HG03066 (cell line): ENCODE data around the gene PACSIN1.
"Not testable (repeated sequence)": the region's sequence is repeated elsewhere in the genome, so short reads cannot be mapped to it uniquely, and the experiment has no call there.

Source experiments
- ATAC-seq: cut with Tn5 transposase; IDR thresholded peaks from one replicate; pipeline ENCODE4 v1.9.1; 2021; ENCODE audit warnings: low read depth; ENCODE audit not compliant: unreplicated experiment

The PACSIN1 gene

DNA sequence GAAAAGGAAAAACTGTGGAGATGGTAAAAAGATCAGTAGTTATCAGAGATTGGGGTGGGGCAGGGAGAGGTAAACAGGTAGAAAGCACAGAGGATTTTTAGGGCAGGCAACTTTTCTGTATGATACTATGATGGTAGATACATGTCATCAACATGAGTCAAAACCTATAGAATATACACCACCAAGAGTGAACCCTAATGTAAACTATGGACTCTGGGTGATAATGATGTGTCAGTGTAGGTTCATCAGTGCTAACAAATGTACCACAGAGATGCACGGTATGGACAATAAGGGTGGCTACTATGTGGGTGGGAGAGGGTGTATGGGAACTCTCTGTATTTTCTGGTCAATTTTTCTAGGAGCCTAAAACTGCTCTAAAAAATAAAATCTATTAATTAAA is 18.5 kb downstream of the PACSIN1 start:
- ATAC-seq, result no peak

DNA sequence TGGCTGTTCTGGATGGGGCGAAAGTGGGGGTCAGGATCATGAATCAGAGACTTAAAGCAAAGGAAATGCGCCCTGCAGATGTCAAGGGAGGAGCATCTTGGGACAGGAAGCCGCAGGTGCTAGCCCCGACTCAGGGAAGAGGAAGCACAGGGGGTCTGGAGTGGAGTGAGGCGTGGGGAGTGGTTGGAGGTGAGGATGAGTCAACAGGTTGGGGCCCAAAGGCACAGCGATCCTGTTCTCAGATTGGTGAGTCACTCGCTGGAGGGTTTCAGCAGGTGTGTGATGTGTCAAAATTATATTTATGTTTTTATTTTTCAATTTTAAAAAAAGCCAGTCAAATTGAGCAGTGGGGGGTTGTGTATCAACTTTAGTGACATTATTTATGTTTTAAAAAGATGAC is 19.0 kb downstream of the PACSIN1 start:
- ATAC-seq, result no peak

DNA sequence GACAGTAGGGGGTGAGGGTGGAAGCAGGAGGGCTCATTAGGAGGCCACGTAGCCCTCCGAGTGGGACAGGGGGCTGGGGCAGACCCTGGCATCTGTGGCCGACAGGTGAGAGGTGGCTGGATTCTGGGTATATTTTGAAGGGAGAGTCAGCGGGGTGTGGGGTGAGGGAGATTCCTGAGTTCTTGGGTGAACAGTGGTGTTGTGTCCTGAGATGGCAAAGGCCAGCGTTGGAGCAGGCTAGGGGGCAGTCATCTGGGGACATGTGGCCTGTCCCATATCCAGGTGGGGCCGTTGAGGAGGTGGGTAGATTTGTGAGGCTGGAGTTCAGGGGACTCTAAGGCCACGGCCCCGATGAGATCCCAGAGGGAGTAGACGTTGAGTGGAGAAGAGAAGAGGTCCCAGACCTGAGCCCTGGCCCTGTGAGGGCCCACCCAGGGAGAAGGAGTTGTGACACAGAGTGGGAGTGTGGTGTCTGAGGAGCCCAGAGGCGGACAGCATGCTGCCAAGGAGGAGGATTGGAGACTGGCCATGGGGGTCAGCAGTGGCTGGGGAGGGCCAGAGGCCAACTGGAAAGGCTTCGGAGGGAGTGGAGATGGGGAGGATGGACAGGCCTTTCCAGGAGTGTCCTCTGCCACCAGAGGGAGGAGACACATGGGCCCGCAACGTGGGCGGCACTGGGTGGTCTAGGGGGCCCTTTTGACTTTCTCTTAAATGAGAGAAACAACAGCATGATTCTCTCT is 19.6 kb downstream of the PACSIN1 start:
- no peak for ATAC-seq

DNA sequence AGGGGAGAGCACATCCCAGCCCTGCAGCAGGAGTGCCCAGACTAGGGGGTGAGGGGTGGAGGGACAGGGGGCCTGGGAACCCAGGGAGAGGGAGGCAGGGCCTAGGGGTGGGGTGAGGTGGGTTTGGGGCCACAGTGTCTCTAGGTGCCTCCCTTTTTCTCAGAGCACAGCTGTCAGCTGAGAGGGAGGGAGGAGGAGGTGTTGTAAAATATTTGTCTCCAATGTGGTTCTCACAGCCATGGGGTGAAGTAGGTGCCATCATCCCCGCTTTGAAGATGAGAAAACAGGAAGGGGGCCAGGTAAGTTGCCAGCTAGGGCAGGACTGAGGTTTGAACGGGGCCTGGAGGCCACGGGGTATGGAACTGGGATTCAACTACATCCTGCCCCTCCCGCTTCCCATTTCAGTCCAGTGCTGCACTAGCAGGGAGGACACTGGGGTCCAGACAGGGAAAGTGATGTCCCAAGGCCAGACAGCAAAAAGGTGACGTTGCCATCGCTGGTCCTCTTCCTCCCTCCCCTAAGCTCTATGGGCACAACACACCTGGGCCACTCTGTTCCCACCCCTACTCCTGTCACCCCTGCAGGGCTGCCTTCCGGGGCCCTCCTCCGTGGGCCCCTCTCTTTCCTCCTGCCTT is 20.3 kb downstream of the PACSIN1 start:
- no peak for ATAC-seq

DNA sequence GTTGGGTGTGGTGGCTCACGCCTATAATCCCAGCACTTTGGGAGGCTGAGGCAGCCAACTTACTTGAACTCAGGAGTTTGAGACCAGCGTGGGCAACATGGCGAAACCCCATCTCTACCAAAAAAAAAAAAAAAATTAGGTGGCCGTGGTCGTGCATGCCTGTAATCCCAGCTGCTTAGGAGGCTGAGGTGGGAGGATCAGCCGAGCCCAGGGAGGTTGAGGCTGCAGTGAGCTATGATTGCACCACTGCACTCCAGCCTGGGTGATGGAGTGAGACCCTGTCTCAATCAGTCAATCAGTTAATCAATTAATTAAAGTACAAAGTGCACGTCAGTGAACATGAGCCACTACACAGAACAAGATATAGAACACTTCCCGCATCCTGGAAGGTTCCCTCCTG is 21.0 kb downstream of the PACSIN1 start:
- not testable (repeated sequence) for ATAC-seq

DNA sequence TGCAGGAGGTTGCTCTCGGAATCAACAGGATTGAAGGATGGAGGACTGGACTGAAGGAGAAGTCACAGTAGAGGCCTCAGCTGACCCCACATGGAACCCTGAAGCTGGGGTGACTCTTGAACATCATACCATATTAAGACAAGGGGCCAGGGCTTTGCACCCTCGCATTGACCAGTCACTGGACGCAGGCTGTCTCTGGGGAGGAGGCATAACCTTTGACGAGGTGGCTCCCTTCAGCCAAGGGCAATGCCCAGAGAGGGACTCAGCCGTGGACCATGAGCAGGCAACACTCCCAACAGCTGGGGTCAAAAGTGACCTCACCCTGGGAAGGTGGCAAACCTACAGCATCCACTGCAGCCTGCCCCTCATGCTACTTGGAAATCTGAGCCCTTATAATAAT is 21.7 kb downstream of the PACSIN1 start:
- ATAC-seq, result no peak

DNA sequence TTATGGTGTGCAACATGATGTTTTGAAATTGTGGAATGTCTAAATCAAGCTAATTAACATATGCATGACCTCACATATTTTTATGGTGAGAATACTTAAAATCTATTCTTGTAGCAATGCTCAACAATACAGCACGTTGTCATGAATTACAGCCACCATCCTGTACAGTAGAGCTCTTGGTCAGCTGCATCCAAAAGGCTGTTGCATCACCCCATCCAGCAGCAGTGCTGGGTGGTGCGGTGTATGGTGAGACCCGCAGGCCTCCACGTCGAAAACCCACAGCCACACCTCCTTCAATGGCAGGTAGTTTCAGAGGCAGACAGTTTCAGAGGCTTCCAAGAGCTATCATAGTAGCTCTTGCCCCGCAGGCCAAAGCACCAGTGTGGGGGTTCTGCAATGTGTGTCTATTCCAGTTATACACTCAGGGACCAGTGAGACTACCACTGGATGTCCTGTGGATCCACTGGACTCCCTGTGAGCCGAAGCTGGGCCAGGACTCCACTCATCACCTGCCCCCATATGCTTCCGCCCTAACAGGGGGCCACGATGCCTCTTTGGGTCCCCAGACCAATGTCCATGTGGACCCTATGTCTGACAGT is 23.4 kb downstream of the PACSIN1 start:
- ATAC-seq, result no peak

DNA sequence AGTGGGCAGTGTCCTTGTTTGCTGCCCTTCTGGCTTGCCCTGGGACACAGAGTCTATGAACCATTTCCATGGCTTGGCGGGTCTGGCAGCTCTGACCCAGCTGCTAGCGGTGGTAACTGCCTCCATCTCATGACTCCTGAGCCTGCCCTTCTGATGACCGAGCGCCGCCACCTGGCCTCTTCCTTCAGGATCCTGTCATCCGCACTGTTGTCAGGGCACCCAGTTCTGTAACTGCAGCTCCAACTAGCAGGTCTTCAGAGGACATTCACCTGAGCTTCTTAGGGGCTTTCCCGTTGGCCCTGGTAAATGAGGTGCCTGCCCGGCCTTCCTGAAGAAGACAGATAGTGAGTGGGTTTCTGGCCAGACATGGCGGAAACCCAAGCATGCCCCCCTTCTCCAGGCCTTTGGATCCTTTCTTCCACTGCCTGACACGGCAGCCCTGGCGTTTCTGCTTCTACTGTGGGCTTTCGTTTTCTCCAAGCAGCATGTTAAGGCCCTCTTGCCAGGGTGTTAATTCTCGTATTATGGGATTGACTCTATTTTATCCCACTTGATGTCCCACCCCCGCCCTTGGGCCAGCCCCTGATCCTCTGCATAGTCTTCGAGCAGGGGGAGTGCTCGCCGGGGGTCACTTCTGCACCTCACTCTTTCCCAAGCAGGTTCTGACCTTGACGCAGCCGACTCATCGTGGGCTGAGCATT is 24.7 kb downstream of the PACSIN1 start:
- ATAC-seq, result no peak

DNA sequence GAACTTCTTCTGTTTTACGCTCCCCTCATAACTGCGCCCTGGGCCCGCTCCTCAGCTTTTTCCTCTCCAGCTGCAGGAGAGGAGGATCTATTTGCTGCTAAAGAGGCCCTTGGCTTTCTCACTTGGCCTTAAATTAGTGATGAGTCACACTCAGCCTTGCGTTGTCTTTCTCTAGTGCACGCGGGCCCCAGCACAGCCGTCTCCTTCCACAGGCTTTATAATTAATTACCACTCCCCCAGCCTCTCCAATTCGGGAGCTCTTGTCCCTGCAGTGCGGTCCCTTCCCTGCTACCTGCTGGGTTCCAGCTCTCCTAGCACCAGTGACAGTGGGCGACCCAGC is 25.2 kb downstream of the PACSIN1 start:
- no peak for ATAC-seq

DNA sequence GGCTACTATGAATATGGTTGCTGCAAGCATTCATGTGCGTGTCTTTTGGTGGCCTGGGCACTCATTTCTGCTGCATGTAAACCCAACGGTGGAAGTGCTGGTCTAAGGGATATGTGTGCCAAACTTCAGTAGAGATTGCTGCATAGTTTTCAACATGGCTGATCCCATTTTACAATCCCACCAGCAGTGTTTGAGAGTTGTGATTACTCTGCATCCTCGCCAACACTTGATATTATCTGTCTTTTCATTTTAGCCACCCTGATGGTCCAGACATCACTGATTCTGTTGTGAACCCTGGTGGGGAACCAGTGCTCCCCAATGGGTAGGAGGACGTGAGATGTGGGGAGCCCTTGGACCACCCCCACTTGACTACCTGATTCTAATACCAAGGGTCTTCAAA is 27.5 kb downstream of the PACSIN1 start:
- ATAC-seq, result no peak

DNA sequence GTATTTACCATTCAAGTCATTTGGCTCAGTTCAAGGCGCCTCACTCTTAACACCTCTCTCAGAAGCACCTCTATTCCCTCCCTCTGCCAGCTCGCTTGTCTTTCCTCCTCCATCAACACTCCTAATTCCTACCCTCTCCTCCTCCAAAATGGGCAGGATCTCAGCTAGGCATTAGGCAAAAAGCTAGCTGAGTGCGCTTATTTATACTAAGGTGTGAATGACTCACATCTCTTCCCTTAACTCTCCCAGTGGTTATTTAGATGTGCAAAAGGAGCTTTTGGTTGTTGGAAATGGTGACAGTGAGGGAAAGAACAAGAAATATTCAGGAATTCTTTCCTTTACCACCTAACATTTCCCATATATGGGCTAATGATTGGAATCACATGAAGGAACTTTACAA is 29.1 kb downstream of the PACSIN1 start:
- no peak for ATAC-seq

DNA sequence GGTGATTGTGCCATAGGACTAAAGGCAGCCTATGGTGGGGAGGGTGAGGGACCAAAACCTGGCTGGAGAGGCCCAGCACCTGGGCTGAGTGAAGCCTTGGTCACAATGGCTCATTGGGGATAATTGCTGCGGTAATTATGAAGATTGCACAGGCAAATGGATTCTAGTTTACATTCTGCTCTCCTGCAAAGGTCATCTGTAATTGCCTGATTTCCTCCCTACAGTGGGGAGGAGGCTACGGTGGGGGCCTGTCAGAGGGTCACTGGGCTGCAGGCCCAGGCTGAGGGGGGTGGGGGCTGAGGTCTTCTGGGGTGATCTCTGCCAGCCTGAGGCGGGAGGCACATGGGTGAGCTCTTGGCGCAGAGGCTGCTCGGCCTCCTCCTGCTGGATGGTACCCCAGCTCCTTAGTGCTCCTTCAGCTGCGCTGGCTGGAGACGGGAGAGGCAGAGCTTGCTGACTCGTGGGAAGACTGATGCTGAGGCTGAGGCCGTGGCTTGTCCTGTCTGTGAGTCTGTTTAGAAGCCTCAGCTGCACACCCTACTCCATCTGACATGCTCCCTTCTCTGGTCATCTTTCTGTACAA is 30.3 kb downstream of the PACSIN1 start:
- no peak for ATAC-seq

DNA sequence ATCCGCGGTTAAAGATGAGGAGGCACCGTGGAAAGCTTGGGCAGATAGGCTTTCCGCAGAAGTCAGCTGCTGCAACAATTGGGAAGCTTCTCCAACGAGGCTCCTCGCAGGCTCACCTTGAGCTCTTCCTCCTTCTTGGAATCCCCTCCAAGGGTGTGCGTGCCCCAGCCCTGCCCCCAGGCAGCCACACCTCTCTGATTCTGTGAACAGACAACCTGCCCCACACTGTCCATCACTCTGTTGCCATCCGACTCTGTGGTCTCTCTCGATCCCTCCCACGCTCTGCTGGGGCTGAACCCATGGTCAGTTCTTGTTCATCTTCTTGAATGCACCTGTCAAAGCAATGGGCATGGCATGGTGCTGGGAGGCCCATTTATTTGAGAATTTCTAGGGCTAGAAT is 31.5 kb downstream of the PACSIN1 start:
- ATAC-seq, result no peak

DNA sequence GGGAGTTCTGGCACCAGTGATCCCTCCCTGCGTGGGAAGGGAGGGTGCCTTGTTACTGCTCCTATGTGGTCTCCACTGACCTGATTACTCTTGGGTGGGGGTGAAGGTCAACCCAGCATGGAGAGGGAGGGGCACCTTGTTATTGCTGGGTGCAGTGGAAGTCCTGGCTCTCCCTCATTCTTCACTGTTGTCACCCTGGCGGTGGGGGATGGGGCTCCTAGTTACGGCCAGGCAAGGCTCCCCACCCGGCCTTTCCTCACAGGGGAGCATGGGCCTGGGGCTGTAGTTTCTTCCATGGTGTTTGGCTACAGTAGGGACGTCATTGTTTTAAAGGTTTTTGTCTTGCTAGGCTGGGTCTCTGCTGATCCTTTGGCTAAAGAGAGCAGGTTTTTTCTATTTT is 40.8 kb downstream of the PACSIN1 start:
- ATAC-seq, result no peak

DNA sequence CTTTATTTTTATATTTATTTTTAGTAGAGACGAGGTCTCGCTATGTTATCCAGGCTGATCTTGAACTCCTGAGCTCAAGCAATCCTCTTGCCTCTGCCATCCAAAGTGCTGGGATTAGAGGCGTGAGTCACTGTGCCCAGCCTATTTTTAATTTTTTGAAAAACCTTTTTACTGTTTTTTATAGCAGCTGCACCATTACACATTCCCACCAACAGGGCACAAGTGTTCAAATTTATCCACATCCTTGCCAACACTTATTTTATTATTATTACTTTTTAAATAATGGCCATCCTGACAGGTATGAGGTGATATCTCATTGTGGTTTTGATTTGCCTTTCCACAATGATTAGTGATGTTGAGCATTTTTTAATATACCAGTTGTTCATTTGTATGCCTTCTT is 42.5 kb downstream of the PACSIN1 start:
- ATAC-seq, result no peak

DNA sequence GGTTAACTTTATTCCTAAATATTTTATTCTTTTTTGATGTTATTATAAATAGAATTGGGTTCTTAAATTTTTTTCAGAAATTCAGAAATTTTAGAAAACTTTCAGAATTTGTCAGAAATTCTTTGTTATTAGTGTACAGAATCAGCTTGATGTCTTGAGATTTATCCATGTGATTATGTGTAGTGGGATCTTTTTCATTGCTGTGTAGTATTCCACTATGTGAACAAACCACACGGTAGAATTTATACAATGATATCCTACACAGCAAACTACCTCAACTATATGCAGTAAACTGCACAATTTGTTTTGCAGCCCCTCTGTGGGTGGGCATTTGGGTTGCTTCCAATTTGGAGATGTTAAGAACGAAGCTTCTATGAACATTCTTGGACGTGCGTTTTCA is 43.9 kb downstream of the PACSIN1 start:
- no peak for ATAC-seq

DNA sequence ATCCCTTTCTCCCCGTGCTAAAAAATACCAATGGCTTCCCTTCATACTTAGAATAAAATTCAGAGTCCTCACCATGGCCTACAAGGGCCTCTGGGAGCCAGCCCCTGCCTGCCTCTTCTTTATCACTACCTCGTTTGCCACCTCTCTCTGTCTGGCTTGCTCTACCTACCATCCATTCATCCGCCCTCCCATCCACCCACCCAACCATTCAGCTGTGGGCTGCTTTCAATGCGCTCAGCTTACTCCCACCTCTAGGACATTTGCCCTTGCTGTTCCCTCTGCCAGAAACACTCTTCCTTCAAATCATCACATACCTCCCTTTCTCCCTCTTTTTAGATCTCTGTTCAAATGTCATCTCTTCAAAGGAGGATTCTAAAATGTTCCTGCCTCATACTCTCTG is 44.4 kb downstream of the PACSIN1 start:
- no peak for ATAC-seq

DNA sequence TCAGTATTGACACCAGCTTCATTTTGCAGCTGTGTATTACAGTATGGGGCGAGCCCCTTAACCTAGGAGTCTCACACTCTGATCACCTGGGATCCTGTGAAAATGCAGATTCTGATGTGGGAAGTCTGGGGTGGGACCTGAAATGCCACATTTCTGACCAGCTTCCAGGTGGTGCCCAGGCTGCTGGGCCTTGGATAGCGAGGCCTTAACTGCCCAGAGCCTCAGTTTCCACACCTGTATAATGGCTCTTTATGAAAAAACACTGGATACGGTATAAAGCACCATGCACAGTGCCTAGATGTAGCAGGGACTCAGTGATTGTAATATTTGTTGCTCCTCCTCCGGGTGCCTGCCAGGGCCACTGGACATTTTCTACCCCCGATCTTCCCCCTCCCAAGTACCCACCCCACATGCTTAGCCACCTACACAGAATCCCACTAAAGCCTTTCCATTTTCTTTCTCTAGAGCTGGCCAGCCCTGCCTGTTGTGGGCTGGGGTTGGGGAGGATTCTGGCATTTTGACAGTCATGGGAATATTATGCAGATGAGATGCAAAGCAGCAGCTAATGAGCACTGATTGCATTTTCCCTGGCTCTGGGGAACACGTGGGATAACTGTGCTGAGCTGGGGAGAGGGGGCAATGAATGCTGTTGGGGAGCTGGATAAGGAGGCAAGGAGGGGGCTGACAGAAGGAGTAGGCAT is 45.5 kb downstream of the PACSIN1 start:
- no peak for ATAC-seq

DNA sequence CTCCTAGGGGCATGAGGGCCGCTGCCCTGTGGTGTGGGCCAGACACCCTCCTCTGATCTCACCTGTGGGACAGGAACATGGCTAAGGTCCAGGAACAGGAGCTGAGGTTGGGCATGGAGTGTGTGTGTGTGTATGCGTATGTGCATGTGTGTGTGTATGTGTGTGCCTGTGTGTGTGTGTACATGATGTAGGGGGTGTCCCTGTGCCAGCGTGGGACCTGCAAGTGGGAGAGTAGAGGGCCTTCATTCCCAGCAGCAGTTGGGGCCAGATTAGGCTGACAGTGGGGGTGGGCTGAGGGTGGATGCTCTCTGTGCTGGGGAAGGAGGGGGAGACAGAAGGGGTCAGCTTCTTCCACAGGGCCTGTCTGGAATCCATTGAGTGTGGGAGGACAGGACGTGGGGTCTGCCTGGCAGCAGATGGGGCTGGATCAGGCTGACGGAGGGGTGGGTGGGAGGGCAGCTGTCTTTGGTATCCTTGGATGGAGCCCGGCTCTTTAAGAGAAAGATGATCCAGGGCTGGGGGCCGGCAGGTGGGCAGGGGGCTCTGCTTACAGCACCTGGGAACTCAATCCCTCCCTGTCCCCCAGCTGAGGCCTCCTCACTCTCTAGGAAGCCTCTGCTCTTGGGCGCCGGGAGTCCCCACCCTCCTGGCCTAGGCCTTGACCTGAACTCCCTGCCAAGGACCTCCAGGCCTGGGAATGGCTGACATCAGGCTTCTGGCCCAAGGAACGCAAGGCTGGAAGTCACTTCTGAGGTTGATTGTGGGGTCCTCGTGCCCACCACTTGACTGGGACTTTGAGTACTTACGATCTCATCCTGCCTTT is 46.2 kb downstream of the PACSIN1 start:
- ATAC-seq, result no peak

DNA sequence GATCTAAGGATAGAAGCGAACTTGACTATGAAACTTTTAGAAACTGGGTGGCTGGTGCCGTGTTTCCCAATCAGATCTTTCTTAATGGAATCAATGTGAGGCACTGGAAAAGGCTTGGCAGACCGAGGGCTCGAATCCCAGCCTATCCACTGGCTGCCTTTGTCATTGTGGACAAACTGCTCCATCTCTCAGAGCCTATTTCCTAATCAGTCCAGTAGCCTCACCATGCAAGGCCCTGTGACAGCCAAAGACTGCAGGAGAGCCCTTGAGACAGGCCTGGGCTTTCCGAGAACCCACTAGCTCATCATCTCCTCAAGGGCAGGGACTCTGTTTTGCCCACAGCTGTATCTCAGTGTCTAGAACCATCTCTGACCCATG is 46.9 kb downstream of the PACSIN1 start:
- no peak for ATAC-seq
